ENCODE measurements around the gene OR2A42.
"Not testable (repeated sequence)": the region's sequence is repeated elsewhere in the genome, so short reads cannot be mapped to it uniquely, and the experiment has no call there.

GRCh38 chr7:144247674-144248330 is 8.4 kb upstream of the OR2A42 start:
- not testable (repeated sequence) for TF ChIP-seq CTCF (conservative IDR thresholded peaks at IDR 0.05 in 1 of 2, IDR thresholded peaks at IDR 0.05 in 1 of 2; ENCODE audit: low read depth in 1 of 2, low read length in 2 of 2); EZH2 (IDR thresholded peaks at IDR 0.05; ENCODE audit: low read length, missing control alignments)
